Upper lobe of left lung (tissue), 4 donors: ENCODE data around the gene ANKRD28.

Experiments used
- CTCF ChIP-seq, 6 experiments: fragments of 450-650 bp in 4 of 6; fragments of 200-600 bp in 2 of 6; sonication (generic) in 2 of 6; IDR thresholded peaks; one replicate each; pipeline ENCODE4 v1.5.1; 2016 to 2019; ENCODE audit warnings: antibody characterized with exemption in 6 of 6
- EP300 ChIP-seq, 4 donors: sonication (generic); formaldehyde crosslinking; IDR thresholded peaks; one replicate each; pipeline ENCODE4 v1.5.1; 2017; ENCODE audit warnings: antibody characterized with exemption in 4 of 4, control low read depth in 2 of 4
- POLR2A ChIP-seq, 4 donors: fragments of 450-650 bp; IDR thresholded peaks; one replicate each; pipeline ENCODE4 v1.5.1; 2016 to 2017; ENCODE audit warnings: antibody characterized with exemption in 4 of 4, mild to moderate bottlenecking in 2 of 4
- POLR2AphosphoS5 ChIP-seq, 2 donors: sonication (generic); formaldehyde crosslinking; IDR thresholded peaks; one replicate each; pipeline ENCODE4 v1.5.1; 2017; ENCODE audit warnings: antibody characterized with exemption in 2 of 2

DNA sequence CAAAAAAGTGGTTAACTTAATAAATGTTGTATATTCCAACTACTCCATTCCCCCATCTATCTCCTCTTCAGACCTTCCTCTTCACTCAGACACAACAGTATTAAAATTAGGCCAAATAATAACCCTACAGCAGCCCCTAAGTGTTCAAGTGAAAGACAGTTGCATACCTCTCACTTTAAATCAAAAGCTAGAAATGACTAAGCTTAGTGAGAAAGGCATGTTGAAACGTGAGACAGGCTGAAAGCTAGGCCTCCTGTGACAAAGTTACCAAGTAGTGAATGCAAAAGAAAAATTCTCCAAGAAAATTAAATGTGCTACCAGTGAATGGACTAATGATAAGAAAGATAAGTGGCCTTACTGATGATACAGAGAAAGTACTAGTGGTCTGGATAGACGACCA lies 71.7 kb downstream of the ANKRD28 start:
- TF ChIP-seq CTCF (IDR thresholded peaks at IDR 0.05) (no peak), POLR2A (IDR thresholded peaks at IDR 0.05) (no peak), POLR2AphosphoS5 (IDR thresholded peaks at IDR 0.05) (no peak), EP300 (IDR thresholded peaks at IDR 0.05) (no peak)
